ENCODE results near the gene HAND2. TPM values are rescaled to one million over a fixed set of nuclear protein-coding genes. Genes with fewer than 3 reads are reported as not detected.

HAND2 gene
- total RNA-seq, 2 experiments from 2014 or later = not detected

DNA sequence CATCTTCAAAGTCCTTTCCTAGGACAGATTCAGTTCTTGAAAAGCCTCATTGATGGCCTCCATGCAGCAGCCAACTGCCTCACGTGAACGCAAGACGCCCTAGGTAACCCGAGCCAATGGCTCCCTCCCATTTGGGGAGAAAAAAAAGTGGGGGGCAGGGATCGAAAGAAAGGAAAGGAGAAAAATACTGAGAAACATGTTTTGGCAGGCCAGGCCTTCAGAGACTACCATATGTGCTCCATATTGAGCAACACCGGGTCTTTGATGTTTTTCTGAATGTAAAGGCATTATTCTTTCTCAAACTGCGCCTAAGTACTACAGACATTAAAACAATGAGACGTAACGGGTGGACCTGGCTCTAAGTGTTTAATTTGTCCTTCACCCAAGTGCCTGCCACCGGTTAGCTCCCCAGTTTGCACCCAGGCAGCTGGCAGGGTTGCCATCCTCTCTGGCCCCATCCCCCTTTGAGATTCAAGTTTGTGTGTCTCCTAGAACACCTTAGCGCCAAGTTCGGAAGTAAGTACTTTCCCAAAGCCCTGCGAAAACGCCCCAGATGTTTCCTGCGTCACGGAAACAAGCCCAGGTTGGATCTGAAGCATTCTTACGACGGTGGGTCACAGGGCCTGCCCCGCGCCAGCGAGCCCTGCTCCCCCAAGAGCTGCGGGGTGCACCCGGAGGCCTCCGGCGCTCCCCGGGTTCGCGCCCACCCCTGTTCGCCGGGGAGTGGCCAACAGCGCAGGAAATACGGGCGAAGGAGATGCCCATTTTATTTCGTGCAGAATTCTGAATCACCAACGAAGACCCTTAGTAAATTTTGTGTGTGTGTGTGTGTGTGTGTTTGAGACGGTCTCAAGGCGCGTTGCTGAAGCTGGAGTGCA is 30.1 kb downstream of the HAND2 start:
- Mint-ChIP-seq H3K9me3 (peaks cover 2% of the 10 kb centered on the region), H3K27ac (no peak overlapping the region), H3K27me3 (peaks cover 58% of the 10 kb centered on the region), H3K4me3 (no peak overlapping the region), H3K36me3 (ENCODE audit: low read depth) (peaks cover 2% of the 10 kb centered on the region), H3K4me1 (peaks cover 2% of the 10 kb centered on the region)
- CTCF ChIA-PET = interaction anchor here (1.1 kb wide), 2 partner anchors 9 to 74 kb away, joined by 3 read pairs; no protein-coding TSS in a partner anchor
- POLR2A ChIA-PET = no interaction called here
- DNase-seq = no peak

DNA sequence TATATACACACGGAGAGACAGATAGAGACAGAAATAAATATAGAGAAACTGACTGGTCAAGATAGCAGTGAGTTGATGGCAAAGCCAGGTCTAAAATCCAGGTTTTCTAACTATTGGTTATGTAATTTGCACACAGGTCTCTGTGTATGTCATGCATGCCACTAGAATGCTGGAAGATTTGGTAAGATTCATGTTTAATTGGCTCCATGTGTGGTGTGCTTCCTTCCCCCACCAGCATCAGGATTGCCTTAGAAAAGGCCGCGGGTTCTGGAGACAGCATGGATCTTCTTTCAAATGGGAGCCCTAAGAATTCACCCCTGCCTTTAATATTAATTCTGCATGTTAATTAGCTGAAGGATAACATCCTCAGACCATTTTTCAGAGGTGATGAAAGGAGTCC is 31.3 kb downstream of the HAND2 start:
- Mint-ChIP-seq H3K27me3 (peaks cover 55% of the 10 kb centered on the region), H3K4me3 (no peak overlapping the region), H3K36me3 (ENCODE audit: low read depth) (peaks cover 2% of the 10 kb centered on the region), H3K4me1 (peaks cover 12% of the 10 kb centered on the region), H3K27ac (no peak overlapping the region), H3K9me3 (peaks cover 2% of the 10 kb centered on the region)
- ChIA-PET POLR2A (no interaction called here), CTCF (interaction anchor here (1.2 kb wide), 1 partner anchor 78 kb away, joined by 3 read pairs; no protein-coding TSS in a partner anchor)
- DNase-seq = no peak

DNA sequence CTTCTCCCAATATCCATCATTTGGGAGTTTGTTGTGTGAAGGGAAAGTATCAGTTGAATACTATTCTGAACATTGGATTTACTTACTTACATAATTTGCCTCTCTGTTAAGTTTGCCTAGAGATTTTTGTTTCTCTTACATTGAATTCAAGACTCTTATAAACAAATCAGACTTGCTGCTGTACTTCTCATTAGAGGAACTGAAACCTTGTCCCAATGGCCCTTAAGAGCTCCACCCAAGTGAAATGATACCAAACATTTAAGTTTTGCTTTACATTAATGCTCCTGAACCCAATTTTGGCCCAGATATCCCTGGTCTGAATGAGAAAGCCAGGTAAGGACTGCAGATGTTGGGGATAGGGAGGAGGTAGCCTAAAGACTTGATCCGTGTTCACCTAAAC is 32.0 kb downstream of the HAND2 start:
- no peak overlapping the region for H3K4me3 Mint-ChIP-seq
- peaks cover 49% of the 10 kb centered on the region for H3K27me3 Mint-ChIP-seq
- H3K36me3 Mint-ChIP-seq (ENCODE audit: low read depth) = peaks cover 2% of the 10 kb centered on the region
- peaks cover 2% of the 10 kb centered on the region for H3K9me3 Mint-ChIP-seq
- H3K4me1 Mint-ChIP-seq = peaks cover 14% of the 10 kb centered on the region
- CTCF ChIA-PET = interaction anchor here (0.6 to 2.6 kb wide), 4 partner anchors 8 to 120 kb away, joined by 3 to 8 read pairs (median 3); no protein-coding TSS in a partner anchor
- no peak overlapping the region for H3K27ac Mint-ChIP-seq
- POLR2A ChIA-PET = no interaction called here
- DNase-seq = no peak

- peak; percentile 71 for DNase-seq
- no peaks in the 10 kb centered on the region for H3K9me3 Mint-ChIP-seq
- H3K27me3 Mint-ChIP-seq = peaks cover 29% of the 10 kb centered on the region
- ChIA-PET POLR2A (interaction anchor here (1.1 to 1.3 kb wide), 2 partner anchors 74 to 160 kb away, joined by 4 to 5 read pairs; partner anchors contain the start of gene HMGB2), CTCF (interaction anchor here (0.6 to 1.5 kb wide), 26 partner anchors 9 to 481 kb away, joined by 3 to 57 read pairs (median 4); no protein-coding TSS in a partner anchor)
- no peak overlapping the region for H3K27ac Mint-ChIP-seq
- peaks cover 22% of the 10 kb centered on the region for H3K4me1 Mint-ChIP-seq
- H3K36me3 Mint-ChIP-seq (ENCODE audit: low read depth) = no peaks in the 10 kb centered on the region
- H3K4me3 Mint-ChIP-seq = peak overlapping the region; percentile 71
These were observed 35.7 kb downstream of the HAND2 start for GRCh38 chr4:173494013-173494970.

GRCh38 chr4:173493041-173493440 is 37.0 kb downstream of the HAND2 start:
- CTCF ChIA-PET = no interaction called here
- H3K27me3 Mint-ChIP-seq = peaks cover 25% of the 10 kb centered on the region
- POLR2A ChIA-PET = no interaction called here

DNA sequence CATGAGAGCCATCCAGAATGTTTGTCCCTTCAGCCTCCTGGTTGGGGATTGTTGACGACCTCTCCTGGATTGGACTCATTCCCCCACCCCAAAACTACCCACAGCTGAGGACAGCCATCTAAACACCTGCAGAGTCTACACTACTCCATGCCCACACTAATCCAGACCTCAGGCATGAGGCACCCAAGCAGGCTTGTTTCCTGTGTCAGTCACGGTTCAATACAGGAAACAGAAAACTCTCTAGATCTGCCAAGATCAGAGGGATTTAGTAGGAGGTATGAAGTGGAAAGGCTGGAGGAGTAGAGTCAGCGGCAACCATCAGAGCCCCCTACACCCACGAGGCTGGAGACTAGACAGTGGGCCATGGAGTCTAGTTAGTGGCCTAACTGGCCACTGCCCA is 37.7 kb downstream of the HAND2 start:
- Mint-ChIP-seq H3K36me3 (ENCODE audit: low read depth) (no peaks in the 10 kb centered on the region), H3K4me1 (peaks cover 22% of the 10 kb centered on the region), H3K4me3 (no peak overlapping the region), H3K27ac (no peak overlapping the region), H3K9me3 (no peaks in the 10 kb centered on the region), H3K27me3 (peaks cover 22% of the 10 kb centered on the region)
- CTCF ChIA-PET = interaction anchor here (2.2 kb wide), 1 partner anchor 72 kb away, joined by 16 read pairs; no protein-coding TSS in a partner anchor
- POLR2A ChIA-PET = no interaction called here
- no peak for DNase-seq

More at GRCh38 chr4:173493041-173493440, 37.0 kb downstream of the HAND2 start:
- DNase-seq = no peak
- Mint-ChIP-seq H3K4me3 (no peak overlapping the region), H3K9me3 (no peaks in the 10 kb centered on the region), H3K27ac (no peak overlapping the region), H3K4me1 (peaks cover 22% of the 10 kb centered on the region), H3K36me3 (ENCODE audit: low read depth) (no peaks in the 10 kb centered on the region)

DNA sequence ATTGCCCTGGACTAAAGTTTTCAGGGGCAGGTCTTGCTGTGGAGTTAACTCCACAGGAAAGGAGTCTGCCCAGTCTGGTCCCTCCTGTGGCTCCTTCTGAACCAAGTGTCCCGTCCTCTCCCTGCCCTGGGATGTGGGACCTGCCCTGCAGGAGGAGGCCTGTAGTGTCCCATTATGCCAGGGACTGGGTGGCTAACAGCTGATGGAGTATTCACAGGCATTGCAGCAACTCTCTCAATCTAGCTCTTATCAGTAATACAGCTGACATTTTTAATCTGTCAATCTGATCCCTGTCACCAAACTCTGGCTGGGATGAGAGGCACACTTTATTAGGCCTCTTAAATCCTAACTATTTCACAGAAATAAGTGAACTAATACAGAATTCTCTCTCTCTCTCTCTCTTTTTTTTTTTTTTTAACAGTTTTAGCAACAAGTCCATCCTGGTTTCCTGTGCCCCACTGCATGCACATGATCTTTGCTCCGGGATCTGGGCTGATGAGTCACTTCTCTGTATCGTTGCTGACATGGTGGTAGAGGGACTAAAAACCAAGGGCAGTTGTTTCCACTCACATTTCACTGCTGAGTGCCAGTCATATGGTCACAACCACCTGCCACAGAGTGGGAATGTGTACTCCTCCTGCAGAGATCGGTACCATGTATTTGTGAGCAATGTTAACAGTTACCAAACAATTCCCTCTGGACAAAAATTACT is 39.1 kb downstream of the HAND2 start:
- peaks cover 13% of the 10 kb centered on the region for H3K27me3 Mint-ChIP-seq
- H3K4me1 Mint-ChIP-seq = peaks cover 22% of the 10 kb centered on the region
- H3K4me3 Mint-ChIP-seq = no peak overlapping the region
- H3K27ac Mint-ChIP-seq = no peak overlapping the region
- no peak for DNase-seq
- H3K36me3 Mint-ChIP-seq (ENCODE audit: low read depth) = no peaks in the 10 kb centered on the region
- ChIA-PET CTCF (interaction anchor here (0.7 to 2.2 kb wide), 2 partner anchors 13 to 70 kb away, joined by 3 to 16 read pairs; no protein-coding TSS in a partner anchor), POLR2A (no interaction called here)
- no peaks in the 10 kb centered on the region for H3K9me3 Mint-ChIP-seq

- no peak overlapping the region for H3K4me3 Mint-ChIP-seq
- no peak overlapping the region for H3K27ac Mint-ChIP-seq
- CTCF ChIA-PET = interaction anchor here (2.2 kb wide), 1 partner anchor 70 kb away, joined by 16 read pairs; no protein-coding TSS in a partner anchor
- peaks cover 22% of the 10 kb centered on the region for H3K4me1 Mint-ChIP-seq
- no peaks in the 10 kb centered on the region for H3K36me3 Mint-ChIP-seq (ENCODE audit: low read depth)
- no peaks in the 10 kb centered on the region for H3K9me3 Mint-ChIP-seq
- H3K27me3 Mint-ChIP-seq = peaks cover 7% of the 10 kb centered on the region
- DNase-seq = no peak
- POLR2A ChIA-PET = no interaction called here
These were observed 39.8 kb downstream of the HAND2 start for GRCh38 chr4:173490256-173490655.

DNA sequence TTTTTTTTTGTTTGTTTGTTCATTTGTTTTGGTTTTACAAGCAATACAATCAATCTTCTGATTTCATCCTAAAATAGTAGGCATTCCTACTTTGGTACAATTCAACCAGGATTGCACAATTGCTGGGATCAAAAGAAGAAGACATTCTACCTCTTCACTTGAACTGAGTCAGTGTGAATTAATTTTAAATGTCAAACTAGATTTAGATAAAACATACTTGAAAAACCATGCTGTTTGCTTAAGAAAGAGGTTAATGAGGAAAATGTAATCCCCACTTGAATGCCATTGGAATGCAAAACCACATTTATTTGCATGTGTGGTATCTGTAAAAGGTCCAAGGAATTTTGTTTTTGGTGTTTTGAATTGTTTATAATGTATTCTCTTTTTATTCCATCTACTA is 40.5 kb downstream of the HAND2 start:
- Mint-ChIP-seq H3K27ac (no peak overlapping the region), H3K4me3 (no peak overlapping the region), H3K27me3 (peaks cover 4% of the 10 kb centered on the region), H3K4me1 (peaks cover 19% of the 10 kb centered on the region), H3K9me3 (no peaks in the 10 kb centered on the region), H3K36me3 (ENCODE audit: low read depth) (no peaks in the 10 kb centered on the region)
- no peak for DNase-seq
- ChIA-PET CTCF (no interaction called here), POLR2A (no interaction called here)

- no peak for DNase-seq
- POLR2A ChIA-PET = no interaction called here
- H3K27me3 Mint-ChIP-seq = no peaks in the 10 kb centered on the region
- H3K4me3 Mint-ChIP-seq = no peak overlapping the region
- no peaks in the 10 kb centered on the region for H3K36me3 Mint-ChIP-seq (ENCODE audit: low read depth)
- peaks cover 12% of the 10 kb centered on the region for H3K4me1 Mint-ChIP-seq
- CTCF ChIA-PET = interaction anchor here (0.9 to 2.8 kb wide), 3 partner anchors 8 to 187 kb away, joined by 3 to 12 read pairs (median 5); no protein-coding TSS in a partner anchor
- no peaks in the 10 kb centered on the region for H3K9me3 Mint-ChIP-seq
- H3K27ac Mint-ChIP-seq = no peak overlapping the region
These were observed 41.4 kb downstream of the HAND2 start for GRCh38 chr4:173488656-173489055.

GRCh38 chr4:173488074-173488473 is 42.0 kb downstream of the HAND2 start:
- Mint-ChIP-seq H3K9me3 (no peaks in the 10 kb centered on the region), H3K36me3 (ENCODE audit: low read depth) (no peaks in the 10 kb centered on the region), H3K4me1 (peaks cover 10% of the 10 kb centered on the region), H3K27ac (no peak overlapping the region), H3K27me3 (no peaks in the 10 kb centered on the region), H3K4me3 (no peak overlapping the region)
- ChIA-PET POLR2A (no interaction called here), CTCF (interaction anchor here (0.9 to 2.8 kb wide), 4 partner anchors 9 to 186 kb away, joined by 3 to 12 read pairs (median 4); no protein-coding TSS in a partner anchor)
- DNase-seq = no peak

- Mint-ChIP-seq H3K4me1 (peaks cover 6% of the 10 kb centered on the region), H3K36me3 (ENCODE audit: low read depth) (no peaks in the 10 kb centered on the region), H3K27ac (no peak overlapping the region), H3K9me3 (no peaks in the 10 kb centered on the region), H3K27me3 (no peaks in the 10 kb centered on the region), H3K4me3 (no peak overlapping the region)
- no peak for DNase-seq
- CTCF ChIA-PET = interaction anchor here (0.5 to 2.8 kb wide), 4 partner anchors 10 to 67 kb away, joined by 3 to 12 read pairs (median 4); no protein-coding TSS in a partner anchor
- POLR2A ChIA-PET = no interaction called here
These were observed 43.2 kb downstream of the HAND2 start for GRCh38 chr4:173486714-173487392.

All from activated CD4-positive, alpha-beta memory T cell treated with anti-CD3 and anti-CD28 coated beads, Interleukin-2, amount 10 ng/mL, durations not matched to agents 7 days and 5 days (primary cell).